ENCODE measurements around the gene PROX1. TPM values are rescaled to one million over a fixed set of nuclear protein-coding genes. Genes with fewer than 3 reads are reported as not detected.

The PROX1 gene
- total and polyA plus RNA-seq, 2 of the 8 experiments (the other 6 are each of a cell fraction or from before 2014, with no cell fraction given): 0.30 to 2.0 TPM

DNA sequence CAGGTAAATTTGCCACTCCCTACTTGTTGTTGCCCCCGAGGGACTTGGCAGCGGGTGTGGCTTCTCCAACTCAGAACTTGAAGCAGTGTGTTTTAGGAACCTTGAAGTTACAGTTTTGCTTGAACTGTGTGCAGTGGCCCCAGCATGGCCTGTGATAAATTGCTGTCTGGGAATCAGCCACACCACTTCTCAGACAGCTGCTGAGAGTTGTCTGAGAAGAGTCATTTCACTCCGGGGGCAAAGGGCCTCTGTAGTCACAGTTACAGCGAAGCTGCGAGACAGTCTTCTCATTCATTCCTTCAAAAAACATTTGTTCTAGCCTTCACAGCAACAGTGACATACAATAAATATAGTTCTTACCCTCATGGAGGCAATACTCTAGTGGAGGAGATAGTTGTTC lies 70.3 kb downstream of the PROX1 start:
- no peak for FAIRE-seq
- Histone ChIP-seq H2BK15ac (ENCODE audit: low read length) (no peak overlapping the region), H4K20me1 (replicated peaks in 1 of 2; ENCODE audit: control insufficient read depth in 1 of 2, insufficient read depth in 2 of 2, low read length in 2 of 2) (no peaks in the 10 kb centered on the region), H2BK120ac (replicated peaks; ENCODE audit: low read depth, low read length) (no peak overlapping the region), H2AFZ (ENCODE audit: low read length) (no peak overlapping the region), H3K27me3 (replicated peaks in 1 of 4; ENCODE audit: control insufficient read depth in 3 of 4, extremely low read depth in 1 of 4, insufficient read depth in 3 of 4, low read length in 3 of 4) (no peaks in the 10 kb centered on the region), H3K4me3 (ENCODE audit: extremely low read depth in 1 of 4, insufficient read depth in 2 of 4, low read depth in 3 of 4, low read length in 4 of 4) (no peak overlapping the region), H4K8ac (ENCODE audit: extremely low read depth, insufficient read depth, low read length) (no peak overlapping the region), H2BK12ac (ENCODE audit: low read depth, low read length) (no peak overlapping the region), H3K27ac (ENCODE audit: low read depth, low read length) (no peak overlapping the region), H3K79me1 (ENCODE audit: low read depth, low read length) (no peaks in the 10 kb centered on the region), H2BK20ac (ENCODE audit: low read length) (no peak overlapping the region), H2BK5ac (ENCODE audit: low read depth, low read length) (no peak overlapping the region), H3K14ac (ENCODE audit: insufficient read length) (no peak overlapping the region), H2AK5ac (ENCODE audit: low read depth, low read length) (no peak overlapping the region), H3K4ac (replicated peaks; ENCODE audit: insufficient read length, low read depth, low read length) (no peak overlapping the region), H3K36me3 (ENCODE audit: control insufficient read depth in 2 of 4, insufficient read depth in 4 of 4, low read length in 3 of 4) (no peaks in the 10 kb centered on the region), H3K23me2 (ENCODE audit: low read depth, low read length) (no peaks in the 10 kb centered on the region), H3K18ac (ENCODE audit: extremely low read depth, low read length) (no peak overlapping the region), H4K91ac (replicated peaks; ENCODE audit: insufficient read length, low read length) (no peak overlapping the region), H3K9ac (replicated peaks in 1 of 4; ENCODE audit: extremely low read depth in 1 of 4, low read depth in 3 of 4, low read length in 3 of 4) (no peak overlapping the region), H3K56ac (replicated peaks; ENCODE audit: insufficient read length, low read depth, low read length) (no peak overlapping the region), H3K23ac (ENCODE audit: insufficient read length) (no peak overlapping the region), H4K5ac (ENCODE audit: insufficient read length, low read depth, low read length) (no peak overlapping the region), H3K4me1 (replicated peaks in 1 of 4; ENCODE audit: control insufficient read depth in 3 of 4, insufficient read depth in 4 of 4, low read length in 3 of 4) (no peaks in the 10 kb centered on the region), H3K4me2 (ENCODE audit: insufficient read depth in 1 of 2, low read depth in 2 of 2, low read length in 2 of 2) (no peak overlapping the region), H3K9me3 (ENCODE audit: insufficient read depth in 2 of 2, low read depth in 1 of 2, low read length in 1 of 2) (no peaks in the 10 kb centered on the region), H3K79me2 (ENCODE audit: control insufficient read depth in 1 of 2, insufficient read depth in 2 of 2, low read length in 2 of 2) (no peaks in the 10 kb centered on the region)
- WGBS, 2 experiments (ENCODE audit: extremely low coverage in 1 of 2, insufficient coverage in 1 of 2, insufficient read length in 1 of 2, insufficient replicate concordance in 2 of 2, low coverage in 1 of 2, low lambda C conversion rate in 2 of 2, missing lambda C conversion rate in 1 of 2): 90% methylated on average over 5 of the region's 5 CpGs; no CpG with 5 or more reads in 1 of the 2 experiments
- ChIA-PET CTCF (ENCODE audit: partially characterized antibody) (interaction anchor here (0.9 to 2.1 kb wide), 2 partner anchors 12 to 65 kb away, joined by 3 to 5 read pairs; no protein-coding TSS in a partner anchor), POLR2A (ENCODE audit: partially characterized antibody) (no interaction called here)
- DNase-seq (ENCODE audit: low read depth in 1 of 2, low spot score in 2 of 2): no peak
- no peak for TF ChIP-seq ATF2 (IDR thresholded peaks at IDR 0.05; ENCODE audit: low read length)
